AG04450 (cell line): ENCODE data around the gene GAS7. TPM values are rescaled to one million over a fixed set of nuclear protein-coding genes. Genes with fewer than 3 reads are reported as not detected.

Experiments
- CTCF ChIA-PET: fragments of 300-600, 350-600 bp; formaldehyde crosslinking; extraction: SDS; loops from one replicate; lab custom pipeline; 2022; ENCODE audit warnings: antibody characterized with exemption, inconsistent platforms; lab: Charles Lee
- POLR2A ChIA-PET: fragments of 350-600 bp; formaldehyde crosslinking; extraction: SDS; loops from one replicate; lab custom pipeline; 2021; ENCODE audit warnings: antibody characterized with exemption, inconsistent platforms; lab: Yijun Ruan, JAX
- DNase-seq: peaks from one replicate; pipeline ENCODE4 v3.0.0-alpha.2; 2011; ENCODE audit warnings: low read depth, low spot score
- H3K27ac ChIP-seq: one replicate; pipeline ENCODE4 v1.5.1; 2012; ENCODE audit warnings: low read depth, low read length, control low read depth
- H3K27me3 ChIP-seq: one replicate; pipeline ENCODE4 v1.6.0; 2012; ENCODE audit warnings: low read length; ENCODE audit not compliant: control insufficient read depth, insufficient read depth
- H3K4me3 ChIP-seq: 2 replicates; pipeline ENCODE4 v1.5.1; 2011; ENCODE audit warnings: mild to moderate bottlenecking, low read depth, low read length, control low read depth
- H3K9me3 ChIP-seq: 2 replicates; pipeline ENCODE4 v1.5.1; 2012; ENCODE audit warnings: low read length; ENCODE audit not compliant: control insufficient read depth, insufficient read depth
- polyA plus RNA-seq: library from polyadenylated mRNA; depleted of rRNA; stranded (reverse); fragments of >200 nt; gene quantifications from 2 replicates; pipeline ENCODE4 v1.2.3, GENCODE V29; 2011
- TF ChIP-seq, protein P1 (sequence below): IDR thresholded peaks from 2 replicates; pipeline ENCODE4 v1.5.1; 2011; ENCODE audit warnings: low read depth, low read length, control low read depth, inconsistent platforms

The GAS7 gene
- polyA plus RNA-seq, 1 experiment, result 5.6 TPM

DNA sequence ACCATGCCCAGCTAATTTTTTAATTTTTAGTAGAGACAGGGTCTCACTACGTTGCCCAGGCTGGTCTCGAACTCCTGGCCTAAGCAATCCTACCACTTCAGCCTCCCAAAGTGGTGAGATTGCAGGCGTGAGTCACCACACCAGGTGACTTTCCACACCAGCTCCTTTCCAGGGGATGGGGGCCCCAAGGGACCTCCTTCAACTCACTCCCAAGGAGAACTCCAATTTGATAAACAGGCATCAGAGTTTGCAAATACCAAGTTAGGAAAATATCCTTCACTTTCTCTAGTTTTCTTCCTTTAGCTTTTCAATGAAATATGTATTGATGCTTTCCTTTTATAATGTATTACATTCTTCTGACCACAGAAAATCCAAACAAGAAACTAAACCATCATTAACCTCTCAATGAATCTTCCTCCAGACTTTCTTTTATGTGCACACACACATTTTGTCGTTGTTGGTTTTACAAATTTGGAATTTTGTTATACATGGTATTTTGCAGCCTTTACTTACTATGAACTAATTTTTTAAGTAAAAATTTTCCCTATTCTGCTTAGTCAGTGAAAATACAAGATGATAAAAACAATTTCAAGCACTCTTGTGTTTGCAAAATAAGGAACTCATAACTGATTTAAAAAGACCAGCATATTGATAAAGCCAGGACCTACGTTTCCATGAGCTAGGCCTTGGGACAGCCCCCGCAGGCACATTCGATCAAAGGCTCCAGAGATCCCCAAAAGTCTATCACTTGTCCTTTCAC lies 32.0 kb downstream of the GAS7 start:
- DNase-seq, result no peak
- peaks cover 2% of the 10 kb centered on the region for H3K27me3 ChIP-seq
- H3K27ac ChIP-seq, result no peak overlapping the region
- H3K4me3 ChIP-seq, result no peak overlapping the region
- CTCF ChIA-PET, result no interaction called here
- TF ChIP-seq, protein P1, sequence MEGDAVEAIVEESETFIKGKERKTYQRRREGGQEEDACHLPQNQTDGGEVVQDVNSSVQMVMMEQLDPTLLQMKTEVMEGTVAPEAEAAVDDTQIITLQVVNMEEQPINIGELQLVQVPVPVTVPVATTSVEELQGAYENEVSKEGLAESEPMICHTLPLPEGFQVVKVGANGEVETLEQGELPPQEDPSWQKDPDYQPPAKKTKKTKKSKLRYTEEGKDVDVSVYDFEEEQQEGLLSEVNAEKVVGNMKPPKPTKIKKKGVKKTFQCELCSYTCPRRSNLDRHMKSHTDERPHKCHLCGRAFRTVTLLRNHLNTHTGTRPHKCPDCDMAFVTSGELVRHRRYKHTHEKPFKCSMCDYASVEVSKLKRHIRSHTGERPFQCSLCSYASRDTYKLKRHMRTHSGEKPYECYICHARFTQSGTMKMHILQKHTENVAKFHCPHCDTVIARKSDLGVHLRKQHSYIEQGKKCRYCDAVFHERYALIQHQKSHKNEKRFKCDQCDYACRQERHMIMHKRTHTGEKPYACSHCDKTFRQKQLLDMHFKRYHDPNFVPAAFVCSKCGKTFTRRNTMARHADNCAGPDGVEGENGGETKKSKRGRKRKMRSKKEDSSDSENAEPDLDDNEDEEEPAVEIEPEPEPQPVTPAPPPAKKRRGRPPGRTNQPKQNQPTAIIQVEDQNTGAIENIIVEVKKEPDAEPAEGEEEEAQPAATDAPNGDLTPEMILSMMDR, result no peak
- H3K9me3 ChIP-seq, result peaks cover 5% of the 10 kb centered on the region; the same call in 1 of the 2 replicates
- POLR2A ChIA-PET, result no interaction called here

GRCh38 chr17:10162096-10162495 lies 36.3 kb downstream of the GAS7 start:
- Histone ChIP-seq H3K4me3 (no peak overlapping the region), H3K27ac (no peak overlapping the region), H3K27me3 (no peaks in the 10 kb centered on the region), H3K9me3 (peaks cover 3% of the 10 kb centered on the region; the same call in 1 of the 2 replicates)
- CTCF ChIA-PET, result interaction anchor here (0.7 kb wide), 1 partner anchor 113 kb away, joined by 3 read pairs; no protein-coding TSS in a partner anchor
- TF ChIP-seq, protein P1, result no peak
- DNase-seq, result no peak
- POLR2A ChIA-PET, result no interaction called here

GRCh38 chr17:10161386-10161785 lies 37.0 kb downstream of the GAS7 start:
- TF ChIP-seq, protein P1, result no peak
- peaks cover 3% of the 10 kb centered on the region; the same call in 1 of the 2 replicates for H3K9me3 ChIP-seq
- CTCF ChIA-PET, result interaction anchor here (0.7 kb wide), 1 partner anchor 112 kb away, joined by 3 read pairs; no protein-coding TSS in a partner anchor

GRCh38 chr17:10156948-10157607 lies 41.3 kb downstream of the GAS7 start:
- no peak overlapping the region for H3K4me3 ChIP-seq
- no peaks in the 10 kb centered on the region; the same call in 1 of the 2 replicates for H3K9me3 ChIP-seq
- ChIA-PET CTCF (no interaction called here), POLR2A (no interaction called here)
- no peak for DNase-seq
- TF ChIP-seq, protein P1, result no peak
- no peaks in the 10 kb centered on the region for H3K27me3 ChIP-seq
- no peak overlapping the region for H3K27ac ChIP-seq

More at GRCh38 chr17:10161386-10161785, 37.0 kb downstream of the GAS7 start:
- DNase-seq, result no peak
- Histone ChIP-seq H3K27me3 (no peaks in the 10 kb centered on the region), H3K27ac (no peak overlapping the region), H3K4me3 (no peak overlapping the region)
- POLR2A ChIA-PET, result no interaction called here

DNA sequence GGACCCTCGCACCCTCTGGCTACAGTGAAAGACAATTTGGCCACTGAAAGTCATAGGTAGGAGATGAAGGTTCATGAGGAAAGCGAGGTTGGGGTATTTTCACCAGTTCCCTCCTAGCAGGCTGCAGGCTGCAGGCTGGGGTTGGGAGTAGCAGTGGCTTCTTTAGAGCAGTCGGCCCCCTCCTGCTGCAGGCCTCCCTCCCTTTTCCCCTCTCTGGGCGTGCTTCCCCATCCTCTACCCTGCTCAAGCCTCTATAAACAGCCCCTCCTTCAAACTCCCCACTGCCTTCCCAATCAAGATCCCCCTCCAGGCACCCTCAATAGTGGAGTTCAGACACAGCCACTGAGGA lies 41.8 kb downstream of the GAS7 start:
- Histone ChIP-seq H3K27me3 (no peaks in the 10 kb centered on the region), H3K27ac (no peak overlapping the region), H3K4me3 (no peak overlapping the region), H3K9me3 (no peaks in the 10 kb centered on the region; the same call in 1 of the 2 replicates)
- ChIA-PET POLR2A (no interaction called here), CTCF (no interaction called here)
- TF ChIP-seq, protein P1, result no peak
- DNase-seq, result no peak
